DLD1 (cell line): Measurements from ENCODE around the gene ANO4.

ENCODE experiments used
- in situ Hi-C: cut with HindIII; loops from 2 replicates; pipeline ENCODE4 v1.10.0; 2017; ENCODE audit warnings: low sequenced_read_pairs

ANO4 gene

GRCh38 chr12:100801320-100801719 is 6.7 kb downstream of the ANO4 start:
- in situ Hi-C loops = no loop called here

GRCh38 chr12:100808777-100809176 is 14.2 kb downstream of the ANO4 start:
- in situ Hi-C loops = no loop called here

- in situ Hi-C loops = no loop called here
Observed at GRCh38 chr12:100820314-100820713, 25.7 kb downstream of the ANO4 start.

GRCh38 chr12:100823963-100824362 is 29.4 kb downstream of the ANO4 start:
- in situ Hi-C loops = no loop called here

- in situ Hi-C loops = no loop called here
Observed at GRCh38 chr12:100824476-100824875, 29.9 kb downstream of the ANO4 start.

- in situ Hi-C loops = no loop called here
Observed at GRCh38 chr12:100826323-100826722, 31.7 kb downstream of the ANO4 start.

- in situ Hi-C loops = no loop called here
Observed at GRCh38 chr12:100827901-100828520, 33.4 kb downstream of the ANO4 start.

- in situ Hi-C loops = no loop called here
Observed at GRCh38 chr12:100830003-100830795, 35.6 kb downstream of the ANO4 start.

GRCh38 chr12:100833282-100833681 is 38.7 kb downstream of the ANO4 start:
- in situ Hi-C loops = no loop called here

- in situ Hi-C loops = no loop called here
Observed at GRCh38 chr12:100840748-100841147, 46.2 kb downstream of the ANO4 start.

- in situ Hi-C loops = no loop called here
Observed at GRCh38 chr12:100842156-100842555, 47.6 kb downstream of the ANO4 start.

GRCh38 chr12:100843061-100843460 is 48.5 kb downstream of the ANO4 start:
- in situ Hi-C loops = no loop called here

- in situ Hi-C loops = no loop called here
Observed at GRCh38 chr12:100845095-100845494, 50.5 kb downstream of the ANO4 start.

GRCh38 chr12:100851637-100852036 is 57.1 kb downstream of the ANO4 start:
- in situ Hi-C loops = no loop called here

- in situ Hi-C loops = no loop called here
Observed at GRCh38 chr12:100857418-100857817, 62.8 kb downstream of the ANO4 start.

- in situ Hi-C loops = no loop called here
Observed at GRCh38 chr12:100857971-100858370, 63.4 kb downstream of the ANO4 start.

- in situ Hi-C loops = no loop called here
Observed at GRCh38 chr12:100858656-100859055, 64.1 kb downstream of the ANO4 start.

- in situ Hi-C loops = no loop called here
Observed at GRCh38 chr12:100859063-100859627, 64.6 kb downstream of the ANO4 start.

- in situ Hi-C loops = no loop called here
Observed at GRCh38 chr12:100860611-100861010, 66.0 kb downstream of the ANO4 start.

GRCh38 chr12:100862676-100863075 is 68.1 kb downstream of the ANO4 start:
- in situ Hi-C loops = no loop called here

GRCh38 chr12:100864366-100864765 is 69.8 kb downstream of the ANO4 start:
- in situ Hi-C loops = no loop called here
